Fibroblast of villous mesenchyme (primary cell): ENCODE data around the gene ZHX3. TPM values are rescaled to one million over a fixed set of nuclear protein-coding genes. Genes with fewer than 3 reads are reported as not detected.

Experiments used
- DNase-seq: peaks from one replicate; pipeline ENCODE4 v3.0.0-alpha.2; 2010; ENCODE audit warnings: low read depth
- H3K4me3 ChIP-seq: 2 replicates; pipeline ENCODE4 v1.5.1; 2011; ENCODE audit warnings: low read depth, mild to moderate bottlenecking, low read length
- total RNA-seq: library from RNA; depleted of rRNA; stranded (reverse); fragments of >200 nt; gene quantifications from 2 replicates; pipeline ENCODE4 v1.2.3, GENCODE V29; 2012
- TF ChIP-seq, protein P1 (sequence below): IDR thresholded peaks from 2 replicates; pipeline ENCODE4 v1.5.1; 2012; ENCODE audit warnings: low read depth, mild to moderate bottlenecking, low read length; ENCODE audit not compliant: insufficient read depth

ZHX3 gene
- total RNA-seq, 1 donor = 39.3 TPM

DNA sequence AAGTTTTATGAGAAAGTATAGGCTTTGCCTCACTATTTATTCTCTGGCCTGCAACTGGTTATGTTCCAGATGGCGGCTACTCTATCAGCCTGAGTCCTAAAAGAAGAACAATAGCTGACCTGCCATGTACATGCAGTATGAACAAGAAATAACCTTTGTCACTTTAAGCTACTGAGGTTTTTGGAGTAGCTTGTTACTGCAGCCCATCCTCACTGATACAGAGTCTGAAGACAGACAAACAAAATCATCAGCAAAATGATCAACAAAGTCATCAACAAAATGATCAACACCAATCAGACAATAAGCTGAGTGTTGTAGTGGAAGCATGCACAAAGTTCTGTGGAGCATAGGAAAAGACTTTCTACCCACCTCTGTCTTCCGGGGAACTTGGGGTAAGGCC, 97.7 kb downstream of the ZHX3 start:
- H3K4me3 ChIP-seq = no peak overlapping the region
- TF ChIP-seq, protein P1, sequence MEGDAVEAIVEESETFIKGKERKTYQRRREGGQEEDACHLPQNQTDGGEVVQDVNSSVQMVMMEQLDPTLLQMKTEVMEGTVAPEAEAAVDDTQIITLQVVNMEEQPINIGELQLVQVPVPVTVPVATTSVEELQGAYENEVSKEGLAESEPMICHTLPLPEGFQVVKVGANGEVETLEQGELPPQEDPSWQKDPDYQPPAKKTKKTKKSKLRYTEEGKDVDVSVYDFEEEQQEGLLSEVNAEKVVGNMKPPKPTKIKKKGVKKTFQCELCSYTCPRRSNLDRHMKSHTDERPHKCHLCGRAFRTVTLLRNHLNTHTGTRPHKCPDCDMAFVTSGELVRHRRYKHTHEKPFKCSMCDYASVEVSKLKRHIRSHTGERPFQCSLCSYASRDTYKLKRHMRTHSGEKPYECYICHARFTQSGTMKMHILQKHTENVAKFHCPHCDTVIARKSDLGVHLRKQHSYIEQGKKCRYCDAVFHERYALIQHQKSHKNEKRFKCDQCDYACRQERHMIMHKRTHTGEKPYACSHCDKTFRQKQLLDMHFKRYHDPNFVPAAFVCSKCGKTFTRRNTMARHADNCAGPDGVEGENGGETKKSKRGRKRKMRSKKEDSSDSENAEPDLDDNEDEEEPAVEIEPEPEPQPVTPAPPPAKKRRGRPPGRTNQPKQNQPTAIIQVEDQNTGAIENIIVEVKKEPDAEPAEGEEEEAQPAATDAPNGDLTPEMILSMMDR = no peak
- DNase-seq = no peak

DNA sequence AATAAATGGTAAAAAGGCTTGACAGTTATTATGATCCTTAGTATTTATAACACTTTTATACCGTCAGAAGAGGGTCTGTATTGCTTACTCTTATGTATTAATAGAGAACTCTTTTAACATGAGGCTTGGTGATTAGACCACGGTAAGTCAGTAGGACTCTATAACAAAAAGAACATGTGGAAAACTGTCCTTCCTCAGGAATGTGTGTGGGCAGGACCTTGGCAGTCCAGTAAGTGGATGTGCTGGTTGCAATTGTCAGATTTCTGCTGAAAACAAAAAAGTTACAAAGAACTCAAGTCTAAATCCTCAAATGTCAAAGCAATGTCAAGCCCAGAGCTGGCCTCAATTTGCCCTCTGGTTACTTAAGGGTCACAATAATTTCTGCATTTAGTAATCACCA, 99.1 kb downstream of the ZHX3 start:
- TF ChIP-seq, protein P1 = no peak
- DNase-seq = peak; percentile 37
- no peak overlapping the region for H3K4me3 ChIP-seq

DNA sequence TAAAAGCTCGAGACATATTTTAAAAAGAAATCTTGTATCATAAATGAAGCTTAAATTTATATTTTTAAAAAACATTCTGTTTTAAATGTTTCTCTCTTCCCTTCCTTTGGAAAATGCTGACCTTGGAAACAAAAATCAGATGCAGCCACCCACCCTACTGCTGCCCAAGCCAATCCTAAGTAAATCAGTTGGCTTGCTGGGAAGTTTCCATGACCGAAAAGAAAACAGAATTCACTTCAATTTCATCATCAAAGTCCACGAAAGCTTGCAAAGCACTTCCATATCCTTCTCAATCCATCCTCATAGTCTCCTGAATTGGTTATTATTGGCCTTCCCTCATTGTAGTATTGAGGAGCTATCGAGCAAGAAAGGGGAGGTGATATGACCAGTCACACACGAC, 100.1 kb downstream of the ZHX3 start:
- H3K4me3 ChIP-seq = no peak overlapping the region
- TF ChIP-seq, protein P1 = no peak
- DNase-seq = no peak

DNA sequence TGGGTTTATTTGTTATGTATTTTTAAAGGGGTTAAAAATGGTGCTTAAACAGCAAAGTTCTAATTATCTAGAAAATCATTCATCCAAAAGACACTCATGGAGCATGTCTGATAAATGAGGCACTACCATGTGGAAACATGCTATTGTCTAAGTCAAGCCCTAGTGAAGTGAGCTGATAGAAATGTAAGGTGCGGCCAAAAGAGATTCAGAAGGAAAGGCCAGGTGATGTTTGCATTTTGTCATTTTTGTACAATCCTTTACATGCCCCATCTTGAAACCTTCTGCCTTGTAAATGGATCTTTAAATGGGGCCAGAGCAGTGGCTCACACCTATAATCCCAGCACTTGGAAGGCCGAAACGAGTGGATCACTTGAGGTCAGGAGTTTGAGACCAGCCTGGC, 102.9 kb downstream of the ZHX3 start:
- no peak for DNase-seq
- TF ChIP-seq, protein P1 = no peak
- no peak overlapping the region for H3K4me3 ChIP-seq

DNA sequence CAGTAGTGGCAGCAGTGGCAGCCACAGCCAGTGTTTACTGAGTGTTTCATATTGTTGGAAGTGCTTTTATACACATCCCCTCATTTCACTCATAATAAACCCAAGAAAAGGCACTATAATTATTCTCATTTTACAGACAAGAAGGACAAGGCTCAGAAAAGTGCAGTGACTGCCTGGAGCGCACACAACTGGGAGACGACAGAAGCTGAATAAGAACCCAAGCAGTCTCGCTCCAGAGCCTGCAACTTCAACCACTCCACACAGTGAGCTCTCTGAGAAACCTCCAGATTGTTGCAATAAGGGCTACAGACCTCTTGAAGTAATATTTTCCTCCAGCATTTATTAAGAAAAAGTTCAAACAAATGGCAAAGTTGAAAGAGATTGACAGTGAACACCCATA, 103.3 kb downstream of the ZHX3 start:
- TF ChIP-seq, protein P1 = no peak
- no peak for DNase-seq
- no peak overlapping the region for H3K4me3 ChIP-seq

DNA sequence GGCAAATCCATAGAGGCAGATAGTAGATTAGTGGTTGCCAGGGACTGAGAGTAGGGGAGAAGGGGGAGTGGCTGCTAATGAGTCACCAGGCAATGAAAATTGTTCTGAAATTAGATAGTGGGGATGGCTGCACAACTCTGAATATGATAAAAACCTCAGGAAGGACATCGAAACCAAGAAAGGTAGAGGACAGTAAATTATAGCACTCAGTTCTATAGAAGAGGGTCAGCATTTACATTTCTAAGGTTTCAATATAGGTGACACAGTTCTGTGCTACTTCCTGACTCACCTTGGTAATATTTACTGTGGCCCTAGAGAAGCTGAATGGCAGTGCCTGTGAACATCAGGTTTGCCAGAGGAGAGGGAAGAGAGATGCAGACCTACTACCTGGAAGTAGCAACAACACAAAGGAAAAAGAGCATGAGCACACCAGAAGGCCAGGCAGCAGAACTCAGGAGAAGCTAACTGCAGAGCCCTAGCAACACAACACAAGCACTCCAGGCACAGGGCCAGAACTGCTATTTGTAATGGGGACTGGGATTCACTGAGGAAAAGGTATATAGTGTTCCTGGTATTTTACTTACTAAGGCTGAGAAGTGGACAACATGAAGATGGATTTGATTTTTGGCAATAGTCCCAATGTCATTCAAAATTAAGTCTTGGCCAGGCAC, 104.2 kb downstream of the ZHX3 start:
- TF ChIP-seq, protein P1 = no peak
- H3K4me3 ChIP-seq = no peak overlapping the region
- peak; percentile 43 for DNase-seq

DNA sequence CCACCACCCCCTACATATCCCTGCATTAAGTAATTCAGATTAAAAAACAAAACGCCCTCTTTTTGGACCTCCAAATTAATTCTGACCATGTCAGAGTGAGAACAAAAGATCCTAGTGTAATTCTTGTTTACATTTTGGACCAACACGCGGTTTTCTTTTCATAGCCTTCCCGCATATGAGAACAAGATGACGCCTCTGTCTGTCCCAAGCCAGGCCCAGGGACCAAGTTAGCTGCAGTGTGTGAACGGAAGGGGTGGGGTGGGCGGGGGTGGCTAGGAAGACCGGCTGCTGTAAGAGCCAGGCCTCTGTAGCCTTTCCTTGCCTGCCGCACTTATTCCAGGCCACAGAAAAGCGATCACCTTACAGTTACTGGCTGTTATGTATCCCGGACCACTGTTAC, 112.2 kb downstream of the ZHX3 start:
- TF ChIP-seq, protein P1 = no peak
- no peak overlapping the region for H3K4me3 ChIP-seq
- DNase-seq = no peak
